Right lobe of liver (tissue), 4 donors: Measurements from ENCODE around the gene PNRC1.

ENCODE experiments used
- CTCF ChIP-seq, 4 donors: fragments of 200-600 bp in 3 of 4; fragments of 450-650 bp in 1 of 4; IDR thresholded peaks; one replicate each; pipeline versions ENCODE4 v1.5.1 to v1.8.0; 2016 to 2022; ENCODE audit warnings: antibody characterized with exemption in 4 of 4, mild to moderate bottlenecking in 2 of 4
- POLR2A ChIP-seq: fragments of 450-650 bp; IDR thresholded peaks from one replicate; pipeline ENCODE4 v1.6.1; 2017; ENCODE audit warnings: antibody characterized with exemption, mild to moderate bottlenecking
- donor health status: DM: no; HTN: no; CAD: no.
- donor health status: DM: no; HTN: no; CAD: no.
- donor health status: DM: no; HTN: yes; CAD: no.

- TF ChIP-seq CTCF (IDR thresholded peaks at IDR 0.05) (no peak), POLR2A (no peak)
These were observed 16.7 kb upstream of the PNRC1 start for GRCh38 chr6:89063881-89064280.
